ENCODE measurements around the gene COL23A1.
"Not testable (repeated sequence)": the region's sequence is repeated elsewhere in the genome, so short reads cannot be mapped to it uniquely, and the experiment has no call there.

Gene COL23A1

GRCh38 chr5:178322736-178323540 is 267.3 kb downstream of the COL23A1 start:
- Mint-ChIP-seq H3K9me3 (peaks cover under 1% of the 10 kb centered on the region), H3K36me3 (peaks cover 8% of the 10 kb centered on the region), H3K27ac (peak overlapping the region; percentile 86), H3K27me3 (peaks cover 15% of the 10 kb centered on the region), H3K4me3 (peak overlapping the region; percentile 81), H3K4me1 (peaks cover 44% of the 10 kb centered on the region)
- peak; percentile 47 for ATAC-seq

GRCh38 chr5:178320281-178320855 is 269.8 kb downstream of the COL23A1 start:
- Mint-ChIP-seq H3K36me3 (peaks cover 12% of the 10 kb centered on the region), H3K4me1 (peaks cover 40% of the 10 kb centered on the region), H3K4me3 (peak overlapping the region; percentile 42), H3K27me3 (peaks cover 3% of the 10 kb centered on the region), H3K27ac (peak overlapping the region; percentile 23), H3K9me3 (peaks cover 10% of the 10 kb centered on the region)
- no peak for ATAC-seq

- Mint-ChIP-seq H3K27ac (peak overlapping the region; percentile 23), H3K36me3 (peaks cover 12% of the 10 kb centered on the region), H3K4me3 (no peak overlapping the region), H3K27me3 (no peaks in the 10 kb centered on the region), H3K9me3 (peaks cover 10% of the 10 kb centered on the region), H3K4me1 (peaks cover 32% of the 10 kb centered on the region)
- no peak for ATAC-seq
These were observed 270.6 kb downstream of the COL23A1 start for GRCh38 chr5:178319541-178320041.

GRCh38 chr5:178318893-178319292 is 271.3 kb downstream of the COL23A1 start:
- Mint-ChIP-seq H3K27ac (no peak overlapping the region), H3K4me1 (peaks cover 25% of the 10 kb centered on the region), H3K36me3 (peaks cover 12% of the 10 kb centered on the region), H3K4me3 (no peak overlapping the region), H3K9me3 (peaks cover 10% of the 10 kb centered on the region), H3K27me3 (no peaks in the 10 kb centered on the region)
- no peak for ATAC-seq

- H3K27ac Mint-ChIP-seq, result no peak overlapping the region
- no peaks in the 10 kb centered on the region for H3K27me3 Mint-ChIP-seq
- H3K36me3 Mint-ChIP-seq, result peaks cover 12% of the 10 kb centered on the region
- peaks cover 20% of the 10 kb centered on the region for H3K4me1 Mint-ChIP-seq
- peaks cover 10% of the 10 kb centered on the region for H3K9me3 Mint-ChIP-seq
- ATAC-seq, result no peak
- no peak overlapping the region for H3K4me3 Mint-ChIP-seq
These were observed 271.8 kb downstream of the COL23A1 start for GRCh38 chr5:178318382-178318781.

GRCh38 chr5:178317727-178318126 is 272.5 kb downstream of the COL23A1 start:
- Mint-ChIP-seq H3K36me3 (peaks cover 12% of the 10 kb centered on the region), H3K9me3 (peaks cover 10% of the 10 kb centered on the region), H3K27ac (peak overlapping the region; percentile 38), H3K4me1 (peaks cover 14% of the 10 kb centered on the region)
- ATAC-seq, H3K4me3 Mint-ChIP-seq, H3K27me3 Mint-ChIP-seq: not testable (repeated sequence)

- Mint-ChIP-seq H3K9me3 (peaks cover 10% of the 10 kb centered on the region), H3K27ac (no peak overlapping the region), H3K4me3 (no peak overlapping the region), H3K36me3 (peaks cover 4% of the 10 kb centered on the region), H3K27me3 (no peaks in the 10 kb centered on the region), H3K4me1 (no peaks in the 10 kb centered on the region)
- ATAC-seq, result no peak
These were observed 275.0 kb downstream of the COL23A1 start for GRCh38 chr5:178314961-178315820.

GRCh38 chr5:178314061-178314660 is 276.0 kb downstream of the COL23A1 start:
- ATAC-seq, result no peak
- H3K27ac Mint-ChIP-seq, result no peak overlapping the region
- H3K9me3 Mint-ChIP-seq, result peaks cover 10% of the 10 kb centered on the region
- no peak overlapping the region for H3K4me3 Mint-ChIP-seq
- no peaks in the 10 kb centered on the region for H3K4me1 Mint-ChIP-seq
- no peaks in the 10 kb centered on the region for H3K27me3 Mint-ChIP-seq
- peaks cover 4% of the 10 kb centered on the region for H3K36me3 Mint-ChIP-seq

- peaks cover 10% of the 10 kb centered on the region for H3K9me3 Mint-ChIP-seq
- no peak overlapping the region for H3K27ac Mint-ChIP-seq
- H3K4me3 Mint-ChIP-seq, result no peak overlapping the region
- peaks cover 4% of the 10 kb centered on the region for H3K36me3 Mint-ChIP-seq
- no peaks in the 10 kb centered on the region for H3K27me3 Mint-ChIP-seq
- ATAC-seq, result no peak
- H3K4me1 Mint-ChIP-seq, result no peaks in the 10 kb centered on the region
These were observed 276.9 kb downstream of the COL23A1 start for GRCh38 chr5:178313316-178313715.

- no peaks in the 10 kb centered on the region for H3K4me1 Mint-ChIP-seq
- H3K9me3 Mint-ChIP-seq, result peaks cover 9% of the 10 kb centered on the region
- no peak overlapping the region for H3K27ac Mint-ChIP-seq
- H3K4me3 Mint-ChIP-seq, result no peak overlapping the region
- peaks cover 4% of the 10 kb centered on the region for H3K36me3 Mint-ChIP-seq
- no peak for ATAC-seq
- no peaks in the 10 kb centered on the region for H3K27me3 Mint-ChIP-seq
These were observed 277.3 kb downstream of the COL23A1 start for GRCh38 chr5:178312880-178313282.

- no peaks in the 10 kb centered on the region for H3K4me1 Mint-ChIP-seq
- H3K4me3 Mint-ChIP-seq, result no peak overlapping the region
- no peak for ATAC-seq
- H3K9me3 Mint-ChIP-seq, result peaks cover 4% of the 10 kb centered on the region
- no peaks in the 10 kb centered on the region for H3K36me3 Mint-ChIP-seq
- peaks cover 15% of the 10 kb centered on the region for H3K27me3 Mint-ChIP-seq
- no peak overlapping the region for H3K27ac Mint-ChIP-seq
These were observed 279.9 kb downstream of the COL23A1 start for GRCh38 chr5:178310130-178310865.

GRCh38 chr5:178309271-178310013 is 280.8 kb downstream of the COL23A1 start:
- H3K4me1 Mint-ChIP-seq, result no peaks in the 10 kb centered on the region
- H3K9me3 Mint-ChIP-seq, result peaks cover 4% of the 10 kb centered on the region
- H3K27ac Mint-ChIP-seq, result no peak overlapping the region
- H3K27me3 Mint-ChIP-seq, result peaks cover 18% of the 10 kb centered on the region
- no peaks in the 10 kb centered on the region for H3K36me3 Mint-ChIP-seq
- ATAC-seq, result peak; percentile 13
- H3K4me3 Mint-ChIP-seq, result no peak overlapping the region

- no peaks in the 10 kb centered on the region for H3K36me3 Mint-ChIP-seq
- peak; percentile 13 for ATAC-seq
- peaks cover 4% of the 10 kb centered on the region for H3K9me3 Mint-ChIP-seq
- H3K4me3 Mint-ChIP-seq, result no peak overlapping the region
- no peaks in the 10 kb centered on the region for H3K4me1 Mint-ChIP-seq
- H3K27ac Mint-ChIP-seq, result no peak overlapping the region
- H3K27me3 Mint-ChIP-seq, result peaks cover 22% of the 10 kb centered on the region
These were observed 281.6 kb downstream of the COL23A1 start for GRCh38 chr5:178308541-178309092.

All from stimulated activated memory B cell treated with anti-CD40 and anti-IgM and Interleukin-4, amounts not matched to agents 10 μg/mL and 1 μg/mL and 100 μg/mL, for 72 hours (primary cell).